Vagina (tissue), 2 donors: ENCODE results near the gene OXT.

Source experiments
- POLR2A ChIP-seq, 2 donors: fragments of 450-650 bp; IDR thresholded peaks; one replicate each; pipeline ENCODE4 v1.6.1; 2017; ENCODE audit warnings: antibody characterized with exemption in 2 of 2, mild to moderate bottlenecking in 2 of 2, moderate library complexity in 2 of 2
- TF ChIP-seq, protein P1 (sequence below), 3 experiments: fragments of 450-650 bp in 2 of 3; fragments of 200-600 bp in 1 of 3; sonication (generic) in 1 of 3; IDR thresholded peaks; one replicate each; pipeline ENCODE4 v1.5.1; 2017 to 2019; ENCODE audit warnings: antibody characterized with exemption in 3 of 3, mild to moderate bottlenecking in 2 of 3, moderate library complexity in 2 of 3

DNA sequence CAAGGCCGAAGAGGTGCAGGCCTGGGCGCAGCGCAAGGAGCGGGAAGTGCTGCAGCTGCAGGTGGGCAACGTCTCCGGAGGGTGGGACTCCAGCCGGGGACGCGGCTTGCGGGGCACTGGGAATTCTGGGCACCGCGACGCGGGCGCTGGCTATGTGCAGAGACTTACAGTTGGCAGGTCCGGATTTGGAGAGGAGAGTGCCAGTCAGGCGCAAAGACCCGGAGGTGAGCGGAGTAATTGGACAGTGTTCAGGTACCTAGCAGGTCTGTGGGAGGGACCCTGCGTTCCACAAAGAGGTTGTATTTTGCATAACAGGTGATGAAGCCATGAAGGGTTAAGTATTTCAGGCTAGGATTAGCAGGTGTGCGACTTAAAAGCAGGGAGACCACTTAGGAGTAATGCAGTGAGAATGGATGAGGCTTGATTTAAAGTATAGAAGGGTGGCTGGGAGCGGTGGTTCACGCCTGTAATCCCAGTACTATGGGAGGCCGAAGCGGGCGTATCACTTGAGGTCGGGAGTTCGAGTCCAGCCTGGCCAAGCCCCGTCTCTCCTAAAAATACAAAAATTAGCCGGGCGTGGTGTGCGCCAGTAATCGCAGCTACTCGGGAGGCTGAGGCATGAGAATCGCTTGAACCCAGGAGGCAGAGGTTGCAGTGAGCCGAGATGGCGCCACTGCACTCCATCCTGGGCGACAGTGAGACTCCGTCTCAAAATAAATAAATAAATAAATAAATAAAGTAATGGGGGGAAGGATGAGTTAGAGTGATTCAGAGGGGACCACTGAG is 24.6 kb upstream of the OXT start:
- TF ChIP-seq, protein P1, sequence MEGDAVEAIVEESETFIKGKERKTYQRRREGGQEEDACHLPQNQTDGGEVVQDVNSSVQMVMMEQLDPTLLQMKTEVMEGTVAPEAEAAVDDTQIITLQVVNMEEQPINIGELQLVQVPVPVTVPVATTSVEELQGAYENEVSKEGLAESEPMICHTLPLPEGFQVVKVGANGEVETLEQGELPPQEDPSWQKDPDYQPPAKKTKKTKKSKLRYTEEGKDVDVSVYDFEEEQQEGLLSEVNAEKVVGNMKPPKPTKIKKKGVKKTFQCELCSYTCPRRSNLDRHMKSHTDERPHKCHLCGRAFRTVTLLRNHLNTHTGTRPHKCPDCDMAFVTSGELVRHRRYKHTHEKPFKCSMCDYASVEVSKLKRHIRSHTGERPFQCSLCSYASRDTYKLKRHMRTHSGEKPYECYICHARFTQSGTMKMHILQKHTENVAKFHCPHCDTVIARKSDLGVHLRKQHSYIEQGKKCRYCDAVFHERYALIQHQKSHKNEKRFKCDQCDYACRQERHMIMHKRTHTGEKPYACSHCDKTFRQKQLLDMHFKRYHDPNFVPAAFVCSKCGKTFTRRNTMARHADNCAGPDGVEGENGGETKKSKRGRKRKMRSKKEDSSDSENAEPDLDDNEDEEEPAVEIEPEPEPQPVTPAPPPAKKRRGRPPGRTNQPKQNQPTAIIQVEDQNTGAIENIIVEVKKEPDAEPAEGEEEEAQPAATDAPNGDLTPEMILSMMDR (IDR thresholded peaks at IDR 0.05): no peak
- TF ChIP-seq POLR2A (IDR thresholded peaks at IDR 0.05): no peak
